Endothelial cell of umbilical vein (primary cell): Measurements from ENCODE around the gene ZFYVE9. TPM values are rescaled to one million over a fixed set of nuclear protein-coding genes. Genes with fewer than 3 reads are reported as not detected.

ENCODE experiments used
- BruUV-seq: library from RNA; stranded (reverse); fragments of 400-500 nt; replicated peaks from 2 replicates; lab custom pipeline; 2021; lab: Mats Ljungman, UMichigan
- CTCF ChIA-PET: fragments of 300-600, 350-600 bp; sonication (Branson Sonifier 250); formaldehyde crosslinking; loops from one replicate; lab custom pipeline; 2021; ENCODE audit warnings: antibody characterized with exemption, inconsistent platforms; lab: Charles Lee
- POLR2A ChIA-PET: fragments of 300-600, 350-600 bp; sonication (Branson Sonifier 250); formaldehyde crosslinking; loops from one replicate; lab custom pipeline; 2021; ENCODE audit warnings: antibody characterized with exemption, inconsistent platforms; lab: Charles Lee
- DNase-seq: peaks from one replicate; pipeline ENCODE4 v3.0.0-alpha.2; 2011; ENCODE audit warnings: low read depth, low spot score
- FAIRE-seq: peaks from 2 replicates; lab custom pipeline; 2011; peaks lifted over from hg19 to GRCh38; lab: Jason Lieb, UNC
- H2AFZ ChIP-seq: 2 replicates; pipeline ENCODE4 v1.6.0; 2012; ENCODE audit warnings: low read depth, low read length, control low read depth, inconsistent platforms
- H3K27ac ChIP-seq: 2 replicates; pipeline ENCODE4 v1.5.1; 2011; ENCODE audit warnings: low read depth, mild to moderate bottlenecking, control low read depth, low read length, moderate library complexity; ENCODE audit not compliant: insufficient read depth
- H3K27me3 ChIP-seq, 2 experiments: 2 replicates each; pipeline versions ENCODE4 v1.6.0 to v1.6.1; 2011; ENCODE audit warnings: low read length in 2 of 2, mixed read lengths in 1 of 2; ENCODE audit not compliant: control insufficient read depth in 2 of 2, insufficient read depth in 2 of 2
- H3K36me3 ChIP-seq, 2 experiments: 2 replicates in 1 of 2; 3 replicates in 1 of 2; pipeline ENCODE4 v1.5.1; 2011; ENCODE audit warnings: low read length in 2 of 2, mild to moderate bottlenecking in 1 of 2, moderate library complexity in 1 of 2; ENCODE audit not compliant: control insufficient read depth in 2 of 2, insufficient read depth in 2 of 2; ENCODE audit errors: extremely low read depth in 1 of 2
- H3K4me1 ChIP-seq: 3 replicates; pipeline ENCODE4 v1.5.1; 2011; ENCODE audit warnings: mild to moderate bottlenecking, low read length; ENCODE audit not compliant: control insufficient read depth, insufficient read depth; ENCODE audit errors: extremely low read depth
- H3K4me2 ChIP-seq: 2 replicates; pipeline ENCODE4 v1.6.1; 2011; ENCODE audit warnings: low read length, control low read depth, mixed read lengths; ENCODE audit not compliant: insufficient read depth
- H3K4me3 ChIP-seq, 3 experiments: fragments of 200-600 bp in 1 of 3; sonication (generic), shearing (Covaris generic) in 1 of 3; replicated peaks in 1 of 3; 2 replicates each; pipeline ENCODE4 v1.5.1; 2011 to 2016; ENCODE audit warnings: control low read depth in 3 of 3, low read length in 3 of 3, mild to moderate bottlenecking in 2 of 3, inconsistent platforms in 1 of 3, low read depth in 1 of 3, moderate library complexity in 1 of 3; ENCODE audit not compliant: insufficient read depth in 1 of 3
- H3K79me2 ChIP-seq: 2 replicates; pipeline ENCODE4 v1.6.0; 2012; ENCODE audit warnings: low read length, inconsistent platforms; ENCODE audit not compliant: control insufficient read depth, insufficient read depth
- H3K9ac ChIP-seq: replicated peaks from 2 replicates; pipeline ENCODE3; 2011; ENCODE audit warnings: low read length, control low read depth; ENCODE audit not compliant: insufficient read depth; ENCODE audit errors: extremely low read depth
- H3K9me1 ChIP-seq: replicated peaks from 3 replicates; pipeline ENCODE4 v1.6.0; 2011; ENCODE audit warnings: mild to moderate bottlenecking, low read length; ENCODE audit not compliant: control insufficient read depth, insufficient read depth; ENCODE audit errors: extremely low read depth
- H3K9me3 ChIP-seq: replicated peaks from 2 replicates; pipeline ENCODE4 v1.5.1; 2012; ENCODE audit warnings: low read length, inconsistent platforms; ENCODE audit not compliant: control insufficient read depth, insufficient read depth
- H4K20me1 ChIP-seq: replicated peaks from 2 replicates; pipeline ENCODE3; 2011; ENCODE audit warnings: mild to moderate bottlenecking, low read length; ENCODE audit not compliant: control insufficient read depth, insufficient read depth; ENCODE audit errors: extremely low read depth
- GATA2 ChIP-seq: IDR thresholded peaks from 2 replicates; pipeline ENCODE4 v1.7.0; 2011; ENCODE audit warnings: low read depth, mild to moderate bottlenecking, moderate library complexity, mixed read lengths, low read length; ENCODE audit not compliant: insufficient read length, insufficient read depth
- MYC ChIP-seq: IDR thresholded peaks from one replicate; pipeline ENCODE4 v1.6.1; 2011; ENCODE audit warnings: mild to moderate bottlenecking, low read depth, low read length
- POLR2A ChIP-seq: IDR thresholded peaks from 2 replicates; pipeline ENCODE4 v1.6.1; 2012; ENCODE audit warnings: low read depth, mild to moderate bottlenecking, control low read depth, low read length
- dilution Hi-C: fragments of 300-500 bp; cut with MboI; formaldehyde crosslinking; loops from one replicate; pipeline ENCODE4 v1.15.0; 2019; ENCODE audit warnings: low sequenced_read_pairs; ENCODE audit not compliant: extremely low pct_ligation_motif_present
- intact Hi-C: fragments of 100-400 bp; cut with micrococcal nuclease; formaldehyde crosslinking; loops from one replicate; pipeline ENCODE4 v1.10.0; 2022
- polyA plus RNA-seq, 4 experiments: library from polyadenylated mRNA; depleted of rRNA in 3 of 4; stranded (reverse) in 3 of 4; unstranded in 1 of 4; fragments of >200 nt; gene quantifications; 2 replicates each; pipeline versions ENCODE4 v1.2.1 to v1.2.3, GENCODE V29; 2011 to 2012; ENCODE audit warnings: missing spikeins in 1 of 4
- total RNA-seq: library from RNA; stranded (reverse); gene quantifications from 2 replicates; pipeline ENCODE4 v1.2.3, GENCODE V29; 2021
- TF ChIP-seq, protein P1 (sequence below): IDR thresholded peaks from 2 replicates; pipeline ENCODE4 v1.6.1; 2011; ENCODE audit not compliant: insufficient read depth, insufficient read length

Gene ZFYVE9
- total and polyA plus RNA-seq, 2 donors (not counting 3 experiments of a cell fraction or from before 2014, with no cell fraction given): 4.1 to 16.8 TPM

DNA sequence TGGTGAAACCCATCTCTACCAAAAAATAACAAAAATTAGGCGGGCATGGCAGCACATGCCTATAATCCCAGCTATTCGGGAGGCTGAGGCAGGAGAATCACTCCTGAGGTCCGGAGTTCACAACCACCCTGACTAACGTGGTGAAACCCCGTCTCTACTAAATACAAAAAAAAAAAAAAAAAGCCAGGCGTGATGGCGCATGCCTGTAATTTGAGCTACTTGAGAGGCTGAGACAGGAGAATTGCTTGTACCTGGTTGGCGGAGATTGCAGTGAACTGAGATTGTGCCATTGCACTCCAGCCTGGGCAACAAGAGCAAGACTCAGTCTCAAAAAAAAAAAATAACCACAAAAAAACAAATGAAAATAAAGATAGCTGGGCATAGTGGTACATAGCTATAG lies 181.8 kb downstream of the ZFYVE9 start:
- no peak overlapping the region for H3K4me3 ChIP-seq
- H3K9ac ChIP-seq: no peak overlapping the region
- no peaks in the 10 kb centered on the region for H3K9me1 ChIP-seq
- FAIRE-seq (no peak), DNase-seq (no peak)
- no TSS peak for BruUV-seq
- H3K36me3 ChIP-seq: no peaks in the 10 kb centered on the region
- dilution Hi-C loops (no loop called here), intact Hi-C loops (no loop called here)
- no peaks in the 10 kb centered on the region for H3K27me3 ChIP-seq
- no peaks in the 10 kb centered on the region for H4K20me1 ChIP-seq
- H3K27ac ChIP-seq: no peak overlapping the region
- H3K9me3 ChIP-seq: no peaks in the 10 kb centered on the region
- H3K79me2 ChIP-seq: no peaks in the 10 kb centered on the region
- no peak for TF ChIP-seq MYC
- TF ChIP-seq, protein P1, sequence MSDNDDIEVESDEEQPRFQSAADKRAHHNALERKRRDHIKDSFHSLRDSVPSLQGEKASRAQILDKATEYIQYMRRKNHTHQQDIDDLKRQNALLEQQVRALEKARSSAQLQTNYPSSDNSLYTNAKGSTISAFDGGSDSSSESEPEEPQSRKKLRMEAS: no peak
- TF ChIP-seq GATA2: no peak
- ChIA-PET POLR2A (interaction anchor here (0.7 kb wide), 1 partner anchor 196 kb away, joined by 7 read pairs; no protein-coding TSS in a partner anchor), CTCF (no interaction called here)
- no peak overlapping the region for H2AFZ ChIP-seq
- no peak overlapping the region for H3K4me2 ChIP-seq
- no peaks in the 10 kb centered on the region for H3K4me1 ChIP-seq

DNA sequence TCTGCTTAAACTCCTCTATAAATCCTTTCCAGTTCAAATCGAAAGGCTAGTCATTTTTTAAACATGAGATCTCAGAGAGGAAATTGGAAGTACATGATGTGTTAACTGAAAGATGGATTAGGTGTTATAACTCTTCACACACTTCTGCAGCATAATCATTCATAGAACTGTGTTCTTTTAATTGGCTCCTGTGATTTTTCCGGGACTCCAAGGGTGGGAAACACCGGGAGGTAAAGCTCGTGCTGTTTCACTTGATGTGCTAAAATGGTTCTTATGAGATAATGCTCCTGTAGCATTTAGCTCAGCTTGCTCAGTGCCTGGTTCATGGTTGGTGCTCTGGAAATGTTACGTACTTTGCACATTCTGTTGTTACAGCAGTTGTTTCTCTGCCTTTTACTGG lies 183.9 kb downstream of the ZFYVE9 start:
- no TSS peak for BruUV-seq
- Histone ChIP-seq H3K4me3 (no peak overlapping the region), H3K4me2 (no peak overlapping the region), H3K36me3 (no peaks in the 10 kb centered on the region), H3K9me1 (no peaks in the 10 kb centered on the region), H3K9ac (no peak overlapping the region), H3K9me3 (no peaks in the 10 kb centered on the region), H3K79me2 (no peaks in the 10 kb centered on the region), H3K27ac (no peak overlapping the region), H3K4me1 (no peaks in the 10 kb centered on the region), H2AFZ (no peak overlapping the region), H3K27me3 (no peaks in the 10 kb centered on the region), H4K20me1 (no peaks in the 10 kb centered on the region)
- intact Hi-C loops: no loop called here
- CTCF ChIA-PET: interaction anchor here (1.9 kb wide), 1 partner anchor 29 kb away, joined by 4 read pairs; no protein-coding TSS in a partner anchor
- dilution Hi-C loops: no loop called here
- DNase-seq: no peak
- no peak for FAIRE-seq
- TF ChIP-seq MYC (no peak), POLR2A (no peak)
- POLR2A ChIA-PET: interaction anchor here (0.6 kb wide), 1 partner anchor 186 kb away, joined by 4 read pairs; no protein-coding TSS in a partner anchor
